GM18502 (cell line): ENCODE measurements around the gene KCNF1.
"Not testable (repeated sequence)": the region's sequence is repeated elsewhere in the genome, so short reads cannot be mapped to it uniquely, and the experiment has no call there.

ENCODE experiments used
- ATAC-seq: cut with Tn5 transposase; IDR thresholded peaks from one replicate; pipeline ENCODE4 v1.9.1; 2021; ENCODE audit warnings: mild to moderate bottlenecking; ENCODE audit not compliant: unreplicated experiment, poor library complexity

The KCNF1 gene

DNA sequence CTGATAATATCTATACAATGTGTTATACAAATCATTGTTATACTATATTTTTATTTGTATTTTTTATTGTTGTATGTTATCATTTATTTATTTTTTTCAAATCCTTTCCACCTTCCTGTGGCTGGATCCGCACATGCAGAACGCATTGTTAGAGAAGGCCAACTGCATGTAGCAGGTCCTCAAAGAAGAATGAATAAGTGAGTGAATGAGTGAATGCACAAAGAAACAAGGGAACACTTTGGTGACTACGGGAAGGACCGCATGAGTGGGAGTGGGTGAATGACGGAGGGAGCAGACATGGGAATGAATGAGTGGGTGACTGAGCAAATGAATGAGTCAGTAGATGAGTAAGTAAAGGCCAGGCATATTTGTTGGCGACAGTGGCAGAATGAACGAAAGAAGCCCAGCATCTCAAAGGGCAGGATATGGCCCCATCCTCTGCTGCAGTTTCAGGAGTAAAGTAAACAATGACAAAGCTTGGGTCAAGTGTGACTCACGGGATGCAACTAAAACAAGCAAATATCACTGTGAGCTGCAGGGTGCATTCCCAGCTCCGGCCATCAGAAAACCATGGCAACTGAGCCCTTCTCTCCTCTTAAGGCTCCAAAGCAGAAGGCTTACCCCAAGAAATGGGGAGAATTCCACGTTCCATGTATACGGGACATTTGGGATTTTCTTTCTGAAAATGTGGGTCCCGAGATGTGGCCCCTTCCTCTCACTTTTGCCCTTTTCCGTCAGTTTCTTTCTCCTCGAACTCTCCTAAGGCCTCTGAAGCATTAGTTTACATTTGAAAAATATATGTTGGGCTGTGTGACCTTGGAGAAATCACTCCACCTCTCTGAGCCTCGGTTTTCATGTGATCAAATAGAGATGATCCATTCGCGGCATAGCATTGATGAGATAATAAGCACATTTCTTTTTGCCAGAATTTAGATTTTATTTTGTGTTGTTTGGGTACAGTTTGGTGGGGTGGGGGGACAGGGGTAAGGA lies 24.5 kb downstream of the KCNF1 start:
- no peak for ATAC-seq

DNA sequence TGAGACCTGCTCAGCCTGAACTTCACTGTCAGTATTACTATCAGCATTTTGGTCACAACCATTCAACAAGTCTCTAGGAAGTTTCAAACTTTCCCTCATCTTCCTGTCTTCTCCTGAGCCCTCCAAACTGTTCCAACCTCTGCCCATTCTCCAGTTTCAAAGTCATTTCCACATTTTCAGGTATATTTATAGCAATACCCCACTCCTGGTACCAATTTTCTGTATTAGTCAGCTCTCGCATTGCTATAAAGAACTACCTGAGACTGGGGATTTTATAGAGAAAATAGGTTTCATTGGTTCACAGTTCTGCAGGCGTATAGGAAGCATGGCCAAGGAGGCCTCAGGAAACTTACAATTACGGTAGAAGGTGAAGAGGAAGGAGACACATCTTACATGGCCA lies 27.3 kb downstream of the KCNF1 start:
- no peak for ATAC-seq

- no peak for ATAC-seq
These were observed 28.9 kb downstream of the KCNF1 start for GRCh38 chr2:10940596-10940995.

DNA sequence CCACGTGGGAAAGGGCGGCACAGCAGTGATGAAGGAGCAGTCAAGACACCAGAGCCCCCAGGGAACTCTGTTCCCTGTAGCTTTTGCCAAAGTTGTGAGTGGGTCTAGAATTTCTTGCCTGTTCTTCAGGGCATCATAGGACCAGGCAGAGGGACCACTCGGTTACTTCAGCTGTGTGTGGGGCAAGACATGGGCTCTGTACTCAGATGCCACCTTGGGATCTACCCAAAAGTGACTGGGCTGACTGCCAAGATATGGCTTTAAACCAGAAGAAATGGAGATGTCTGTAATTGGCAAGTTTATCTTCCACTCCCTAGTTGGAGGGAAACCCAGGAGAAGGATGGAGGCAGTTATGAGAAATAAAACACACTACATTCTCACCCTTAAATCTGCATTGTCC lies 29.6 kb downstream of the KCNF1 start:
- no peak for ATAC-seq

- ATAC-seq = no peak
These were observed 33.1 kb downstream of the KCNF1 start for GRCh38 chr2:10944799-10945198.

- no peak for ATAC-seq
These were observed 34.7 kb downstream of the KCNF1 start for GRCh38 chr2:10946394-10946793.

- no peak for ATAC-seq
These were observed 35.3 kb downstream of the KCNF1 start for GRCh38 chr2:10947005-10947440.

GRCh38 chr2:10947446-10948187 lies 35.9 kb downstream of the KCNF1 start:
- no peak for ATAC-seq

GRCh38 chr2:10948188-10948564 lies 36.4 kb downstream of the KCNF1 start:
- ATAC-seq = no peak

GRCh38 chr2:10948606-10949230 lies 37.0 kb downstream of the KCNF1 start:
- no peak for ATAC-seq

GRCh38 chr2:10949835-10950234 lies 38.1 kb downstream of the KCNF1 start:
- no peak for ATAC-seq

- ATAC-seq = no peak
These were observed 40.1 kb downstream of the KCNF1 start for GRCh38 chr2:10951558-10952414.

DNA sequence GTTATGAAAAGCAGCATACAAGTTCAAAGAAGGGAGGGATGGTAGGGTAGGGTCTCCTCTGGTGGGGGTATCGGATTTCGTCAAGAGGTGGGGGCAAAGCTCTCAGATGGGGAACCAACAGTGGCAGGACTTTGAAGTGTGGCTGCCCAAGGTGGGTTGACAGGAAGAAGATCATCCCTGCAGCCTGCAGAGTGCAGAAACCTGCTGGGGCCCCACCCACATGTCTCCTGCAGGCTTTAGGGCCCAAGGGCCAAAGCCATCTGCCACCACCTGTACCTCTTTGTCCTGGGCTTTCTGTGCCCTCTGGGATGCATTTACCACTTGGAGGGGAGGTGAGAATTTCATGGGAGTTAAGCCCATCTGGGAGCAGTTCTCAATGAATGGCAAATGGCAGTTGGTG lies 42.7 kb downstream of the KCNF1 start:
- ATAC-seq = no peak

- ATAC-seq = no peak
These were observed 43.4 kb downstream of the KCNF1 start for GRCh38 chr2:10954856-10955818.

GRCh38 chr2:10956006-10956790 lies 44.5 kb downstream of the KCNF1 start:
- no peak for ATAC-seq

GRCh38 chr2:10957391-10957790 lies 45.7 kb downstream of the KCNF1 start:
- ATAC-seq = no peak

GRCh38 chr2:10958452-10958851 lies 46.7 kb downstream of the KCNF1 start:
- not testable (repeated sequence) for ATAC-seq
